HepG2 (cell line): ENCODE data around the gene HOXD1.

Experiments used
- ARID5B ChIP-seq: IDR thresholded peaks from 2 replicates; pipeline ENCODE4 v1.4.0; 2020; ENCODE audit warnings: mild to moderate bottlenecking, missing genetic modification reagents
- CTCF ChIP-seq: sonication (generic); formaldehyde crosslinking; IDR thresholded peaks from 2 replicates; pipeline ENCODE4 v1.5.0; 2020; ENCODE audit warnings: mild to moderate bottlenecking, missing genetic modification reagents, moderate library complexity
- KAT7 ChIP-seq: IDR thresholded peaks from 2 replicates; pipeline ENCODE4 v1.6.1; 2018; ENCODE audit warnings: borderline replicate concordance, missing compliant biosample characterization
- MAFG ChIP-seq: sonication (generic); formaldehyde crosslinking; IDR thresholded peaks from 2 replicates; pipeline ENCODE4 v1.5.1; 2020; ENCODE audit warnings: mild to moderate bottlenecking, missing genetic modification reagents
- POGK ChIP-seq: sonication (generic); formaldehyde crosslinking; conservative IDR thresholded peaks from 2 replicates; pipeline ENCODE4 v1.8.0; 2022; ENCODE audit warnings: mild to moderate bottlenecking, moderate library complexity, missing genetic modification reagents
- POLR2A ChIP-seq, 2 experiments: IDR thresholded peaks; 2 replicates each; pipeline ENCODE4 v1.6.1; 2011; ENCODE audit warnings: low read depth in 2 of 2, low read length in 2 of 2, mild to moderate bottlenecking in 1 of 2, moderate library complexity in 1 of 2; ENCODE audit not compliant: insufficient read depth in 1 of 2
- SKIL ChIP-seq: sonication (generic); formaldehyde crosslinking; IDR thresholded peaks from 2 replicates; pipeline ENCODE4 v1.8.0; 2022; ENCODE audit warnings: missing genetic modification reagents, mild to moderate bottlenecking, moderate library complexity, borderline replicate concordance
- SMC3 ChIP-seq: IDR thresholded peaks from 2 replicates; pipeline ENCODE4 v1.6.1; 2011; ENCODE audit warnings: low read length, improper control_type of control experiment
- SNAPC2 ChIP-seq: sonication (generic); formaldehyde crosslinking; IDR thresholded peaks from 2 replicates; pipeline ENCODE4 v1.8.1; 2022; ENCODE audit warnings: mild to moderate bottlenecking, missing genetic modification reagents
- ZBTB33 ChIP-seq: sonication (generic); formaldehyde crosslinking; IDR thresholded peaks from 2 replicates; pipeline ENCODE4 v1.4.0; 2020; ENCODE audit warnings: missing genetic modification reagents
- ZBTB34 ChIP-seq: sonication (generic); formaldehyde crosslinking; IDR thresholded peaks from 2 replicates; pipeline ENCODE4 v1.8.0; 2022; ENCODE audit warnings: mild to moderate bottlenecking, missing genetic modification reagents
- ZNF687 ChIP-seq: sonication (generic); formaldehyde crosslinking; IDR thresholded peaks from 2 replicates; pipeline ENCODE4 v1.5.1; 2020; ENCODE audit warnings: mild to moderate bottlenecking, missing genetic modification reagents, moderate library complexity
- ZSCAN9 ChIP-seq: IDR thresholded peaks from 2 replicates; pipeline ENCODE4 v1.6.1; 2016; ENCODE audit warnings: borderline replicate concordance

GRCh38 chr2:176140513-176141317, 47.8 kb upstream of the HOXD1 start:
- TF ChIP-seq POLR2A (IDR thresholded peaks at IDR 0.05; ENCODE audit: insufficient read depth in 1 of 2, low read depth in 2 of 2, low read length in 2 of 2) (no peak), MAFG (CRISPR knock-in tag) (no peak; the same call in 1 of the 2 replicates), SKIL (CRISPR knock-in tag) (no peak), ARID5B (peak; percentile 65; the same call in 1 of the 2 replicates), SNAPC2 (CRISPR knock-in tag) (no peak), KAT7 (no peak), CTCF (peak; percentile 99), ZBTB34 (no peak), ZNF687 (CRISPR knock-in tag) (peak; percentile 91), ZBTB33 (CRISPR knock-in tag) (peak; percentile 74), POGK (CRISPR knock-in tag) (peak; percentile 93), SMC3 (peak; percentile 75), ZSCAN9 (CRISPR knock-in tag) (no peak)
